Measurements from ENCODE around the gene ACOX2. TPM values are rescaled to one million over a fixed set of nuclear protein-coding genes. Genes with fewer than 3 reads are reported as not detected.

The ACOX2 gene
- total and polyA plus RNA-seq, 2 of the 13 experiments (the other 11 are each of a cell fraction or from before 2014, with no cell fraction given), result 42.6 to 98.5 TPM

GRCh38 chr3:58491506-58492402 is 45.2 kb downstream of the ACOX2 start, which contains the start of gene KCTD6 (continued):
- TF ChIP-seq AKNA (CRISPR knock-in tag; IDR thresholded peaks at IDR 0.05; ENCODE audit: borderline replicate concordance) (no peak), NONO (IDR thresholded peaks at IDR 0.05) (no peak), NONO (CRISPR knock-in tag; conservative IDR thresholded peaks at IDR 0.05) (0 out of 2 replicates have a peak, but pooled peaks have one; percentile 33), ZNF30 (CRISPR knock-in tag; IDR thresholded peaks at IDR 0.05) (no peak), ZNF547 (CRISPR knock-in tag; IDR thresholded peaks at IDR 0.05) (no peak), NR2F6 (IDR thresholded peaks at IDR 0.05) (no peak), NR2F6 (CRISPR knock-in tag; IDR thresholded peaks at IDR 0.05) (no peak), TGIF2 (CRISPR knock-in tag; IDR thresholded peaks at IDR 0.05) (no peak), RFX3 (CRISPR knock-in tag; IDR thresholded peaks at IDR 0.05) (no peak), ZSCAN9 (CRISPR knock-in tag; IDR thresholded peaks at IDR 0.05; ENCODE audit: borderline replicate concordance) (no peak), ZNF274 (CRISPR knock-in tag; IDR thresholded peaks at IDR 0.05) (no peak), TSC22D2 (CRISPR knock-in tag; IDR thresholded peaks at IDR 0.05; ENCODE audit: borderline replicate concordance) (no peak), ZNF839 (CRISPR knock-in tag; IDR thresholded peaks at IDR 0.05; ENCODE audit: borderline replicate concordance) (no peak; the same call in 1 of the 2 replicates), ZNF24 (IDR thresholded peaks at IDR 0.05) (no peak), EHMT2 (IDR thresholded peaks at IDR 0.05; ENCODE audit: borderline replicate concordance, low read depth, low read length) (no peak), ZNF121 (CRISPR knock-in tag; IDR thresholded peaks at IDR 0.05) (peak; percentile 67), ZNF12 (CRISPR knock-in tag; IDR thresholded peaks at IDR 0.05) (no peak), ETS1 (CRISPR knock-in tag; IDR thresholded peaks at IDR 0.05) (no peak), AGO2 (optimal IDR thresholded peaks at IDR 0.05; ENCODE audit: low read depth, low read length) (no peak), RARA (CRISPR knock-in tag; IDR thresholded peaks at IDR 0.05) (peak; percentile 36; the same call in 1 of the 2 replicates), MAF1 (CRISPR knock-in tag; IDR thresholded peaks at IDR 0.05; ENCODE audit: borderline replicate concordance) (no peak), RXRA (CRISPR knock-in tag; IDR thresholded peaks at IDR 0.05) (no peak), SALL2 (CRISPR knock-in tag; IDR thresholded peaks at IDR 0.05) (peak; percentile 54; the same call in 1 of the 2 replicates)
